HFFc6 (cell line): Measurements from ENCODE around the gene OPA1. TPM values are rescaled to one million over a fixed set of nuclear protein-coding genes. Genes with fewer than 3 reads are reported as not detected.

Experiments
- DNase-seq: peaks from one replicate; pipeline ENCODE4 v3.0.0-alpha.2; 2018
- H3K27ac Mint-ChIP-seq: 2 replicates; pipeline ENCODE4 v1.8.0; 2020; ENCODE audit warnings: mild to moderate bottlenecking, mixed read lengths
- H3K27me3 Mint-ChIP-seq: 2 replicates; pipeline ENCODE4 v1.8.0; 2021; ENCODE audit warnings: mild to moderate bottlenecking, moderate library complexity, mixed read lengths; ENCODE audit not compliant: insufficient read depth
- H3K36me3 Mint-ChIP-seq: 2 replicates; pipeline ENCODE4 v1.8.0; 2021; ENCODE audit warnings: low read depth, mixed read lengths
- H3K4me1 Mint-ChIP-seq: 2 replicates; pipeline ENCODE4 v1.8.0; 2020; ENCODE audit warnings: low read depth, mixed read lengths
- H3K4me3 Mint-ChIP-seq: 2 replicates; pipeline ENCODE4 v1.8.0; 2020; ENCODE audit warnings: mild to moderate bottlenecking, moderate library complexity, mixed read lengths
- H3K9me3 Mint-ChIP-seq: 2 replicates; pipeline ENCODE4 v1.8.0; 2020; ENCODE audit warnings: mild to moderate bottlenecking, mixed read lengths
- total RNA-seq, 6 experiments: library from RNA; stranded (reverse); fragmentation: NEBNext Ultra II Directional; extraction: Animal tissue kit (Norgen Biotek cat#: 25700); gene quantifications; 2 replicates in 1 of 6; 3 replicates in 5 of 6; pipeline ENCODE4 v1.2.3, GENCODE V29; 2021
- TF ChIP-seq, protein P1 (sequence below): fragments of 200-600 bp; sonication (generic); IDR thresholded peaks from 2 replicates; pipeline ENCODE4 v1.5.0; 2021; ENCODE audit warnings: antibody characterized with exemption, mild to moderate bottlenecking

The OPA1 gene
- total RNA-seq, 6 experiments from 2014 or later = 55.7 to 69.0 (median 64.9) TPM

DNA sequence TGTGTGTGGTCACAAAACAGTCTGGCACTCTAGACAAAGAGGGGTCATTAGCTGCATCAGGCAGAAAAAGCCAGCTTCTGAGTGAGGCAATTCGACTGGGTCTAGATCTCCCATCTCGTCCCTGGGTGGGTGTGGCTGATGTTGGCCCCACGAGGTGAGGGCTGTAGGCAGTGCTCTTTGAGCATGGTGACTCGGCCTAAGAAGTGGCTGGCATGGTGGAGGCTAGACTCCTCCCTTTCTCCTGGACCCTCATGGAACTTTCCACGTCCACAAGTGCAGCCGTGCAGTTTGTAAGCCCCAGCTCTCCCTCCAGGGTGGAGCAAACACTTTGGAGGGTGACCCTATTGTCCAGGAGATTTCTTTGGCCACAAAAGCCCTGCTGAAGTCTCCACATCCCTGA lies 134.1 kb downstream of the OPA1 start:
- Mint-ChIP-seq H3K27me3 (peaks cover 23% of the 10 kb centered on the region), H3K36me3 (no peaks in the 10 kb centered on the region), H3K4me3 (no peak overlapping the region), H3K27ac (no peak overlapping the region), H3K4me1 (peaks cover under 1% of the 10 kb centered on the region), H3K9me3 (0 out of 2 replicates have a peak, but pooled peaks cover 3% of the 10 kb centered on the region)
- DNase-seq = no peak
- TF ChIP-seq, protein P1, sequence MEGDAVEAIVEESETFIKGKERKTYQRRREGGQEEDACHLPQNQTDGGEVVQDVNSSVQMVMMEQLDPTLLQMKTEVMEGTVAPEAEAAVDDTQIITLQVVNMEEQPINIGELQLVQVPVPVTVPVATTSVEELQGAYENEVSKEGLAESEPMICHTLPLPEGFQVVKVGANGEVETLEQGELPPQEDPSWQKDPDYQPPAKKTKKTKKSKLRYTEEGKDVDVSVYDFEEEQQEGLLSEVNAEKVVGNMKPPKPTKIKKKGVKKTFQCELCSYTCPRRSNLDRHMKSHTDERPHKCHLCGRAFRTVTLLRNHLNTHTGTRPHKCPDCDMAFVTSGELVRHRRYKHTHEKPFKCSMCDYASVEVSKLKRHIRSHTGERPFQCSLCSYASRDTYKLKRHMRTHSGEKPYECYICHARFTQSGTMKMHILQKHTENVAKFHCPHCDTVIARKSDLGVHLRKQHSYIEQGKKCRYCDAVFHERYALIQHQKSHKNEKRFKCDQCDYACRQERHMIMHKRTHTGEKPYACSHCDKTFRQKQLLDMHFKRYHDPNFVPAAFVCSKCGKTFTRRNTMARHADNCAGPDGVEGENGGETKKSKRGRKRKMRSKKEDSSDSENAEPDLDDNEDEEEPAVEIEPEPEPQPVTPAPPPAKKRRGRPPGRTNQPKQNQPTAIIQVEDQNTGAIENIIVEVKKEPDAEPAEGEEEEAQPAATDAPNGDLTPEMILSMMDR = no peak

DNA sequence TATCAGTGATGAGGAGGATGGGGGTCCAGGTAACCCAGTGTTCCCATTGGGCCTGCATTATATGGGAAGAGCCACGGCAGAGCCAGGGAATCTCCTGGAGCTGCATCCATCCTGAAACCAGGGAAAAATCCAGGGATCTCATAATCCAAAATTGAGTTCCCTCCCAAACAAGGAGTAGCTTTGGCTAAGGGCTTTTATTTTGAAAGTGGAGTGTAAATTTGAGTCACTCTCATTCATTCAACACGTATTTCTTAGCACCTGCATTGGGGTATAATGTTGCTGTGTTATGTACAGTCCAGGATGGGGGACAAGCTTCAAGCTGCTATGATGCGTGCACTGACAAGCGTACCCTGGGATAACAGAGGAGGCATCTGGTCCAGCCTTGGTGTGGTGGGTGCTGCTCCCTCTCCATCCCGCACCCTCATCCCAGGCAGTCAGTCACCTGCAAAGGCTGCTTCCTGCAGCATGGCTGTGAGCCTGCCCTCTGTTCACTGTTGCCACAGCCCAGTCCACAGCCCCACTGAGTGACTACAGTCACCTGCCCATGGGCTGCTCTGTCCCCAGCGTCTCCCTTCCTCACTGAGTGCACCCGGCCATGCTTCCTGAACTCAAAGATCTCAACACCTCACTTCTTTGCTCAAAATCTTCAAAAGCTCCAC lies 135.6 kb downstream of the OPA1 start:
- H3K9me3 Mint-ChIP-seq = no peaks in the 10 kb centered on the region
- no peak overlapping the region for H3K4me3 Mint-ChIP-seq
- TF ChIP-seq, protein P1 = no peak
- peaks cover 10% of the 10 kb centered on the region for H3K4me1 Mint-ChIP-seq
- H3K27ac Mint-ChIP-seq = no peak overlapping the region
- no peak for DNase-seq
- H3K27me3 Mint-ChIP-seq = peaks cover 18% of the 10 kb centered on the region
- no peaks in the 10 kb centered on the region for H3K36me3 Mint-ChIP-seq

DNA sequence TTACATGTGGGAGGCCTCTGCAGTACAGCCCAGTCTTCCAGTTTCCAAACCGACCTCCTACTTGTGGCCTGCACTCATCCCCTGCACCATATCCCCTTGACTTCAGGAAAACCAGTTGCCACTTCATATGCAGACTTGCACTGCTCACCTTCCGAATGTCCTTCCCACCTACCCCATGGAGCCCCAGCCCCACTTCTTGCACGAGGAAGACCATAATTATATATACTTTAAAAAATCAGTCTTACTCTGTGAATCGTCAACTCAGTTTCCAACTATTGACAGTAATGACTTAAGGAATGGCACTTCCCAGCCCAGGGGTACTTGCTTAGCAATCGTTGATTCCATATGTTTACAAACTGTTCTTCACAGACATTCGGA lies 136.1 kb downstream of the OPA1 start:
- Mint-ChIP-seq H3K27me3 (peaks cover 18% of the 10 kb centered on the region), H3K4me1 (peaks cover 10% of the 10 kb centered on the region), H3K4me3 (no peak overlapping the region), H3K36me3 (no peaks in the 10 kb centered on the region), H3K9me3 (no peaks in the 10 kb centered on the region), H3K27ac (no peak overlapping the region)
- TF ChIP-seq, protein P1 = no peak
- DNase-seq = no peak

DNA sequence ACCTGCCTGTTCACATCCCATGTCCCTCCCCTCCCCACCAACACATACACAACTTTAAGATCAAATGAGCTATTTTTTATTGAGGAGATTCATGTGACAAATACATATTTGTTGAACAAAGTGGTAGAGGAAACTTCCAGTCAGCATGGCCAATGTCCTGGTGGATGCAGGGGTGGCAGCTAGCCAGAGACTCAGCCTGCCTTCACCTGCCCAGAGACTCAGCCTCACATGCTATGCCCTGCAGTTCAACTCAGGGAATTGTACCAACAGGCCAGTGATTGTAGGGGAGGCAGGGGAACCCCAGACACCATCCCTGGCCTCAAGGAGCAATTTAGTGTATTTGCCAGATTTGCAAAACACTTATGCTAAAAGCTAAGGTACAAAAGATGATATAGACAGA lies 136.6 kb downstream of the OPA1 start:
- TF ChIP-seq, protein P1 = no peak
- Mint-ChIP-seq H3K4me3 (no peak overlapping the region), H3K27me3 (peaks cover 18% of the 10 kb centered on the region), H3K9me3 (no peaks in the 10 kb centered on the region), H3K4me1 (peaks cover 10% of the 10 kb centered on the region), H3K27ac (no peak overlapping the region), H3K36me3 (no peaks in the 10 kb centered on the region)
- no peak for DNase-seq

DNA sequence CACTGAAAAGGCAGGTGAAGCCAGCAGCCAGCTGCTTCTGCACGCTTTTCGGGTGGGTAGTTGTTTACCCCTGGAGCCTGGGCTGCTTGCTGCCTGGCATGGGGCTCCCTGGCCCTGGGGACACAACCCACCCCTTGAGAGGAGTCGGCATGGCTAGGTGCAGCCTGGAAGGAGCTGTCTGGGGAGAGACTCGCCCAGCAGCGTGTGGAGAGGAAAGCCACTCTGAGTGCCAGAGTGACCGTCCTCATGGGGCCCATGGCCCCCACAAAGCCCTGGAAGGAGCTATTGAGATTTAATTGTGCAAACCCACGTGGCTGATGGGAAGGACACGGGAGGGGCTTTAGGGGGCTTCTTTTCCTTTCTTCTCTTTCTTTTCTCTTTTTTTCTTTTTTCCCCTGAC lies 137.5 kb downstream of the OPA1 start:
- Mint-ChIP-seq H3K4me3 (no peak overlapping the region), H3K27ac (no peak overlapping the region), H3K36me3 (no peaks in the 10 kb centered on the region), H3K4me1 (peaks cover 10% of the 10 kb centered on the region), H3K27me3 (peaks cover 21% of the 10 kb centered on the region), H3K9me3 (no peaks in the 10 kb centered on the region)
- no peak for DNase-seq
- TF ChIP-seq, protein P1 = no peak

DNA sequence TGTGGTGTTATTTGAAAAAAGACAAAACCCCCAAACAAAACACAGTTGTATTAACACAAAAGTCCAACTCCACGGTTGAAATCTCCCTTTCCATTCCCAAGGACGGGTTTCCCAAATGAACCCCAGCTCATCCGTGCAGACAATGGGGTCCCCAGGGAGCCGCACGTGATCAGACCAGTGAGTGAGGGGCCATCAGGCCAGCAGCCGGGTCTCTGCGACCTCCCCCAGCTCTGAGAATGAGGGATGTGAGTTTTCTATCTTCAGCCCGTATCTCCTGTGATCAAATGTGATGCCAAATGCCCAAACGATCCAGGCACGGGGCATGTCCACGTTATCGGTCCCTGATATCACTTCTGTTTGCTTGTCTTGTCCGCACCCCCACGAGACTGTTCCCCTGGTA lies 138.0 kb downstream of the OPA1 start:
- no peak for DNase-seq
- Mint-ChIP-seq H3K9me3 (no peaks in the 10 kb centered on the region), H3K4me1 (peaks cover 10% of the 10 kb centered on the region), H3K4me3 (no peak overlapping the region), H3K36me3 (no peaks in the 10 kb centered on the region), H3K27ac (no peak overlapping the region), H3K27me3 (peaks cover 21% of the 10 kb centered on the region)
- TF ChIP-seq, protein P1 = no peak
